ENCODE measurements around the gene RNF133. TPM values are rescaled to one million over a fixed set of nuclear protein-coding genes. Genes with fewer than 3 reads are reported as not detected.

Gene RNF133
- total and polyA plus RNA-seq, 10 of the 15 experiments (the other 5 are each of a cell fraction or from before 2014, with no cell fraction given) = 0.05 TPM; not detected in 9

- intact Hi-C loops (cut with micrococcal nuclease; ENCODE audit: unreplicated experiment) (no loop called here), in situ Hi-C loops (cut with MboI) (no loop called here)
- Histone ChIP-seq H3K4me1 (ENCODE audit: control insufficient read depth, insufficient read depth, low read length) (no peaks in the 10 kb centered on the region), H3K4me2 (ENCODE audit: control insufficient read depth, insufficient read depth) (no peak overlapping the region), H3K27ac (ENCODE audit: control insufficient read depth, insufficient read depth) (no peak overlapping the region), H3K9me3 (replicated peaks; ENCODE audit: control insufficient read depth, insufficient read depth, low read length) (no peaks in the 10 kb centered on the region), H3K79me2 (ENCODE audit: control insufficient read depth, insufficient read depth, low read length) (no peaks in the 10 kb centered on the region), H2AFZ (ENCODE audit: control insufficient read depth, low read depth, low read length) (no peak overlapping the region), H3K27me3 (replicated peaks in 1 of 2; ENCODE audit: control insufficient read depth in 2 of 2, insufficient read depth in 2 of 2, low read length in 1 of 2) (no peaks in the 10 kb centered on the region), H3K4me3 (no peak overlapping the region), H3K9ac (ENCODE audit: control insufficient read depth, insufficient read depth, low read length) (no peak overlapping the region), H3K36me3 (ENCODE audit: control insufficient read depth in 2 of 2, insufficient read depth in 2 of 2, low read length in 1 of 2) (no peaks in the 10 kb centered on the region), H4K20me1 (ENCODE audit: control insufficient read depth, insufficient read depth) (no peaks in the 10 kb centered on the region)
- RAD21 ChIA-PET (ENCODE audit: unreplicated experiment) = interaction anchor here (1.1 to 1.5 kb wide), 2 partner anchors 12 to 31 kb away, joined by 3 to 5 read pairs; no protein-coding TSS in a partner anchor
- ATAC-seq = no peak
- CTCF ChIA-PET = interaction anchor here (1.3 to 3.6 kb wide), 2 partner anchors 12 to 28 kb away, joined by 4 to 21 read pairs; no protein-coding TSS in a partner anchor
- 78% methylated on average over 2 of the region's 2 CpGs for WGBS (ENCODE audit: insufficient coverage, insufficient replicate concordance, low lambda C conversion rate, missing lambda C conversion rate)
- no TSS peak for BruUV-seq (replicated peaks)
- SMC1A ChIA-PET (ENCODE audit: uncharacterized antibody, unreplicated experiment) = interaction anchor here (0.7 to 8.5 kb wide), 11 partner anchors 8 to 51 kb away, joined by 3 to 85 read pairs (median 5); no protein-coding TSS in a partner anchor
- no peak for DNase-seq (ENCODE audit: low read depth, low spot score)
- POLR2A ChIA-PET = interaction anchor here (0.6 to 1.3 kb wide), 5 partner anchors 11 to 472 kb away, joined by 3 to 6 read pairs (median 5); no protein-coding TSS in a partner anchor
- no peak for TF ChIP-seq LARP7 (IDR thresholded peaks at IDR 0.05)
- TF ChIP-seq KDM1A (IDR thresholded peaks at IDR 0.05; ENCODE audit: borderline replicate concordance) = no peak
- TF ChIP-seq, protein P1, sequence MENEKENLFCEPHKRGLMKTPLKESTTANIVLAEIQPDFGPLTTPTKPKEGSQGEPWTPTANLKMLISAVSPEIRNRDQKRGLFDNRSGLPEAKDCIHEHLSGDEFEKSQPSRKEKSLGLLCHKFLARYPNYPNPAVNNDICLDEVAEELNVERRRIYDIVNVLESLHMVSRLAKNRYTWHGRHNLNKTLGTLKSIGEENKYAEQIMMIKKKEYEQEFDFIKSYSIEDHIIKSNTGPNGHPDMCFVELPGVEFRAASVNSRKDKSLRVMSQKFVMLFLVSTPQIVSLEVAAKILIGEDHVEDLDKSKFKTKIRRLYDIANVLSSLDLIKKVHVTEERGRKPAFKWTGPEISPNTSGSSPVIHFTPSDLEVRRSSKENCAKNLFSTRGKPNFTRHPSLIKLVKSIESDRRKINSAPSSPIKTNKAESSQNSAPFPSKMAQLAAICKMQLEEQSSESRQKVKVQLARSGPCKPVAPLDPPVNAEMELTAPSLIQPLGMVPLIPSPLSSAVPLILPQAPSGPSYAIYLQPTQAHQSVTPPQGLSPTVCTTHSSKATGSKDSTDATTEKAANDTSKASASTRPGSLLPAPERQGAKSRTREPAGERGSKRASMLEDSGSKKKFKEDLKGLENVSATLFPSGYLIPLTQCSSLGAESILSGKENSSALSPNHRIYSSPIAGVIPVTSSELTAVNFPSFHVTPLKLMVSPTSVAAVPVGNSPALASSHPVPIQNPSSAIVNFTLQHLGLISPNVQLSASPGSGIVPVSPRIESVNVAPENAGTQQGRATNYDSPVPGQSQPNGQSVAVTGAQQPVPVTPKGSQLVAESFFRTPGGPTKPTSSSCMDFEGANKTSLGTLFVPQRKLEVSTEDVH (IDR thresholded peaks at IDR 0.05; ENCODE audit: low read depth, partially characterized antibody) = no peak
- no peak for TF ChIP-seq SIN3A (IDR thresholded peaks at IDR 0.05; ENCODE audit: low read depth, low read length)
- TF ChIP-seq TBL1XR1 (IDR thresholded peaks at IDR 0.05; ENCODE audit: low read depth, low read length) = no peak
- no peak for TF ChIP-seq IKZF1 (conservative IDR thresholded peaks at IDR 0.05)
- no peak for TF ChIP-seq SREBF2 (IDR thresholded peaks at IDR 0.05; ENCODE audit: low read length)
- TF ChIP-seq ZBED1 (IDR thresholded peaks at IDR 0.05; ENCODE audit: borderline replicate concordance) = no peak
- TF ChIP-seq, protein P2, sequence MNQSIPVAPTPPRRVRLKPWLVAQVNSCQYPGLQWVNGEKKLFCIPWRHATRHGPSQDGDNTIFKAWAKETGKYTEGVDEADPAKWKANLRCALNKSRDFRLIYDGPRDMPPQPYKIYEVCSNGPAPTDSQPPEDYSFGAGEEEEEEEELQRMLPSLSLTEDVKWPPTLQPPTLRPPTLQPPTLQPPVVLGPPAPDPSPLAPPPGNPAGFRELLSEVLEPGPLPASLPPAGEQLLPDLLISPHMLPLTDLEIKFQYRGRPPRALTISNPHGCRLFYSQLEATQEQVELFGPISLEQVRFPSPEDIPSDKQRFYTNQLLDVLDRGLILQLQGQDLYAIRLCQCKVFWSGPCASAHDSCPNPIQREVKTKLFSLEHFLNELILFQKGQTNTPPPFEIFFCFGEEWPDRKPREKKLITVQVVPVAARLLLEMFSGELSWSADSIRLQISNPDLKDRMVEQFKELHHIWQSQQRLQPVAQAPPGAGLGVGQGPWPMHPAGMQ (IDR thresholded peaks at IDR 0.05; ENCODE audit: borderline replicate concordance) = no peak
- FAIRE-seq = no peak
Measured at GRCh38 chr7:122738947-122739346, 40.0 kb upstream of the RNF133 start.
